ENCODE data around the gene CEP85.
A peak's percentile ranks its signal among the peaks of the same experiment; 100 is the strongest.

Gene CEP85

DNA sequence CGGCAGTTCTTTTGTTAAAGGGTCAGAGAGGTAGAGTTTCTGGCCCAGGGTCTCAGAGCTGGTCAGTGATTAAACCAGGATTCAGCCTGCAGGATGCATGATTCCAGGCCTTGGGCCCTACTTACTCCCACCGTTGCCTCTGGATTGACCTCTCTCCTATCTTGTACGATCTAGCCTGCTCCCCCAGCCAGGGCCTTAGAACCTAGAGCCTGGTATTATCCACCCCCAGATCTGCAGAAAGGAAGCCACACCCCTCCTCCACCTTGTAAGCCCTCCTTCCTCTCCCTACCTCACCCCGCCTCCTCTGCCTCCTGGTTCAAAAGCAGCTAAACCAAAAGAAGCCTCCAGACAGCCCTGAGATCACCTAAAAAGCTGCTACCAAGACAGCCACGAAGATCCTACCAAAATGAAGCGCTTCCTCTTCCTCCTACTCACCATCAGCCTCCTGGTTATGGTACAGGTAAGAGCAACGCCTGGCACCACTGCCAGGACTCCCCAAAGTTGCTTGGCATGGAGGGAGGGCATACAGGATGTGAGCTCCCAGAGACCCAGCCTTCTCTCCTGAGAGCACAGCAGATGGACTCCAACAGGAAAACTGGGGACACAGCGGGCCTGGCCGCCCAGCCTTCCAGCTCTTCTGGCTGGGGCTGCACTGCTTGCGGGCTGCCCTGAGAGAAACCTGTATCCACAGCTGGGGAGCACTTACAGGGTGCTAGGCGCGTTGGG is 83.8 kb downstream of the CEP85 start, which contains the start of gene CD52:
TSS of gene CD52 (plus strand) at position 347 of the 726 bp plus-strand sequence. CDS start at position 407, 60 bp downstream.
- DNase-seq, result no peak

DNA sequence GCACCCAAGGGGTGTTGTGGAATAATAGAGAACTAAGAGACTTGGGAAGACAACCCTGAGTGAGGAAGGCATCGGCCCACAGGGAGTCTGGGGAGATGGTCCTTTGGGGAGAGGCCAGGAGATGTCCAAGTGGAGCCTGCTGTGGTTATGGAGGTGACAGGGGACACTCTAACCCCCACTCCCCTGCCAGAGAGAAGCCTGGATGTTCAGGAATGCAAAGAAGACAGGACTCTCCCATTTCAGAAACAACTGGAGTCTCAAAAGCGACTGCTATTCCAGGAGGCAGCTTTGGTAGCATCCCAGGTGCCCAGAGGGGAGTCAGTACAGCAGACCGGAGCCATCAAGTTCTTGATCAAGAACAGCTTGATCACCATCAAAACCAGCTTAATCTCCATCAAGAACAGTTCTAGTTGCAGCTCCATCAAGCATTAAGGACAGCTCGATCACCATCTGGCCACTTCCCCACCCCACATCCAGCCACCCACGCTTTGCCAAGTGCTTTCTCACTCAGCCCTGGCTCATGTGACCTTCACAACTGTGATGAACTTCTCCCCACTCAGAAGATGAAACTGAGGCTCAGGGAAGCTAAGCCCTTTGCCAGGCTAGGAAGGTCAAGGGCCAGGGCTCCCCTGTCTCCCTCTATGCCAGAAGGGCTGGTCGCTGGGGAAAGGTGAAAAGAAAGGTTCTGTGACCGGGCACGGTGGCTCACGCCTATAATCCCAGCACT is 84.5 kb downstream of the CEP85 start:
- no peak for DNase-seq

DNA sequence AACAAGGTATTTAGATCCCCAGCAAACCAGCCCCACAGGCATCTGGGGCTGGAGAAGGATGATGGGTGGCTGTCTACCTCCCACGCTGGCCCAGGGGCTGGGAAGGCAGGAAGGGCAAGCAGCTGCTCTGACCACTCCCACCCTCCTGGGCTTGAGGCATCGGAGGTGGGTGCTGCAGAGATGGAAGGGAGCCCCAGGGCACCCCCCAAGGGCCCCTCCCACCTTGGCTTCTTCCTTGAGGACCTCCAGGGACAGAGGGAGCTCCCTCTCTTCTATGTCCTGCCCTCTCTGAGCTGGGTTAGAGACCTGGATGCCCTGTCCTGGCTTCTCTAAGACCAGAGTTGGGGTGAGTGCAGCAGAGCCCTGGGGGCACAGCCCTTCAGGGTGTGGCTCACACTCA is 86.9 kb downstream of the CEP85 start:
- no peak for DNase-seq

DNA sequence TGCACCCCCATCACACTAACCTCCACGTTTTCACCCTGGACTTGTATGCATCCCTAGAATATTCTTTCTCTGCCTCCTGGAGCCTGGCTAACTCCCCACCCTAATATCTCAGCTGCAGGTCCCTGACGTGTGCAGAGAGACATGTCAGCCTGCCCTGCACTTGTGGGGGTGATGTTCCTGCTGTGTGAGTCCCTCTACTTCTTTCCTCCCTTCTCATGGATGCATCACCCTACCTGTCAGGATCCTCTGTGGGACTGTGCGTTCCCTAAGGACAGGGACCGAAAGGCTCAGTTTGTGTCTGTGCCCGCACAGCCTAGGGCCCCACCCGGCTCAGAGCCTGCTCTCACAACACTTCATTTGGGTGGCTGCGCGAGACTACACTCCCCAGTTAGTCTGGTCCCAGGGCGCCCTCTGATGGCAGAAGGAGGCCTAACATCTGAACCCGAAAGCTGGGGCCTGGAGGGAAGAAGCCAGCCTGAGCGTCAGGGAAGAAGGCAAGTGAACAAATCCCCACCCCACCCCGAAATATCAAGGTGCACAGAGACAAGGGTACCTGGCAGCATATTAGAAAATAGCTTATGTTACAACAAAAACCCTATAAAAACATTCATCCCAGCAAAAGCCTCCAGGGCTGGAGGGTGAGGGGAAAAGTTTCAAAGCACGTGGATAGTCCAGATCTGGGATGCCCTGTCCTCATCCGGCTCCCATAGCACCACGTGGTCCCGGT is 87.5 kb downstream of the CEP85 start:
- peak; percentile 83 for DNase-seq

DNA sequence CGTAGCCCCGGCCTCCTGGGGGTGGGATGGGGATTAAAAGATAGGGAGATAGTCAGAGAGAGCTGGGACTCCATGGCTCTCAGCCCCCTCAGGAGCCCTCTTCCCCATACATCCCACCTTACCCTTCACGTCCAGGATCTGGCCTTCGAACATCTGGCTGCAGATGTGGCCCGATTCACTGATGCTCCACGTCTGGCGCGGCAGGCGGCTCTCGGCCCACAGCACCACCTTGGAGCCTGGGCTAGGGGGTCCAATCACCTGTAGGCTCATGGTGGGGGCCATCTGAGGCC is 88.0 kb downstream of the CEP85 start:
- no peak for DNase-seq

DNA sequence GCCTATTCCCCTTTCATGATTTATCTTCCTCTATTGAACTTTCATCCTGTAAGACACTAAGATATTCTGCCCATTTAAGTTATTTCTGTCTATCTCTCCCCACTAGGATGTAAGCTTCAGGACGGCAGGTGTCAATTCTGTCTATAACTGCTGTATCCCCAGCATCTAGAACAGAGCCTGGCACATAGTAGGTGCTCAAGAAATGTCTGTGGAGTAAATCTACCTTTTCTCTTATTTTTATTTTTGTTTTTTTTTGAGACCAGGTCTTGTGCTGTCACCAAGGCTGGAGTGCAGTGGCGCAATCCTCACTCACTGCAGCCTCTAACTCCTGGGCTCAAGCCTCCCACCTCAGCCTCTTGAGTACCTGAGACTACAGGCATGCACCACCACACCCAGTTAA is 89.4 kb downstream of the CEP85 start:
- no peak for DNase-seq

DNA sequence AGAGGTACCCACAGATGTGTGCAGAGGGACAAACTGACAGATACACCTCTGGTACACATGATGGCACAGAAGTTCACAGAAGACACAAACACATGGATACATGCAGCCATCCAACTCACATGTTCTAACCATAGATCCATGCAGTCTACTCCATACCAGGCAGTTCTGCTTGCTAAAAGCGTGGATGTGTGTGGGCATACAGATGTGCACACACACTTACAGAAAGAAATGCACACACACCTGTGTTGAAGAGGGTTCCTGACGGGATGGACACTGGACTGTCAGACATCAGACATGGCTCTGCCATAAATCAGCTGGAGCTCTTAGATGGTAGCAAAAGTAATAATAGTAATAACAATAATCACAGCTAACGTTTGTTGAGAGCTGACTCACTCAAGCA is 90.5 kb downstream of the CEP85 start:
- no peak for DNase-seq

DNA sequence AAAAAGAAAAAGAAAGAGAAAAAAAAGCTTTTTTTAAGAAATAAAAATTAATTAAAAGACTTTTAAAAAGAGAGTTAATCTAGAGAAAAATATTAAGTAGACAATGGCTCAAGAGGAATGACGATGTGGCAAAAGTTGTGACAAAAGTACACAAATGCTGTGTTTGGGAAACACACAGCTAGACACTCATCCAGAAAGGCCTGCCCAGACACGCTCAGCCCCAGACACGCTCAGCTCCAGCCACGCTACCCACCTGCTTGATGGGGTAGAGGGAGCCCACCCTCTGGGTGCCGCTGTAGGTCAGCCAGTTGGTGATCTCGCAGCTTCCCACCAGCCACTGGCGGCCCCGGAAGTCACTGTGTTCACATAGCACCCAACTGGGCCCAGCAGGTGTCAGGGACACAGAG is 94.0 kb downstream of the CEP85 start:
- DNase-seq, result peak; percentile 32
